CD4-positive, alpha-beta T cell treated with Interleukin-21 for 1 hour (primary cell): ENCODE results near the gene OSBPL10.
"Not testable (repeated sequence)": the region's sequence is repeated elsewhere in the genome, so short reads cannot be mapped to it uniquely, and the experiment has no call there.

ENCODE experiments used
- DNase-seq: peaks from one replicate; pipeline ENCODE4 v3.0.0-alpha.2; 2020

Gene OSBPL10

GRCh38 chr3:31695280-31696008 is 285.6 kb downstream of the OSBPL10 start:
- peak; percentile 13 for DNase-seq

GRCh38 chr3:31693346-31693745 is 287.7 kb downstream of the OSBPL10 start:
- no peak for DNase-seq

GRCh38 chr3:31692751-31693150 is 288.3 kb downstream of the OSBPL10 start:
- no peak for DNase-seq

GRCh38 chr3:31690771-31691170 is 290.3 kb downstream of the OSBPL10 start:
- DNase-seq = no peak

- DNase-seq = not testable (repeated sequence)
Measured at GRCh38 chr3:31689523-31689922, 291.5 kb downstream of the OSBPL10 start.

- DNase-seq = no peak
Measured at GRCh38 chr3:31688984-31689383, 292.1 kb downstream of the OSBPL10 start.

- DNase-seq = no peak
Measured at GRCh38 chr3:31687020-31687802, 293.9 kb downstream of the OSBPL10 start.

- DNase-seq = no peak
Measured at GRCh38 chr3:31680072-31680870, 300.8 kb downstream of the OSBPL10 start.

- no peak for DNase-seq
Measured at GRCh38 chr3:31676556-31676955, 304.5 kb downstream of the OSBPL10 start.

- DNase-seq = no peak
Measured at GRCh38 chr3:31673950-31674349, 307.1 kb downstream of the OSBPL10 start.

GRCh38 chr3:31671976-31672375 is 309.1 kb downstream of the OSBPL10 start:
- DNase-seq = no peak

GRCh38 chr3:31671451-31671850 is 309.6 kb downstream of the OSBPL10 start:
- DNase-seq = no peak

GRCh38 chr3:31670722-31671121 is 310.3 kb downstream of the OSBPL10 start:
- no peak for DNase-seq

- no peak for DNase-seq
Measured at GRCh38 chr3:31670136-31670535, 310.9 kb downstream of the OSBPL10 start.

GRCh38 chr3:31668242-31668641 is 312.8 kb downstream of the OSBPL10 start:
- no peak for DNase-seq

- DNase-seq = no peak
Measured at GRCh38 chr3:31667582-31667981, 313.5 kb downstream of the OSBPL10 start.

GRCh38 chr3:31664031-31664430 is 317.0 kb downstream of the OSBPL10 start:
- DNase-seq = no peak

GRCh38 chr3:31661993-31662670 is 318.9 kb downstream of the OSBPL10 start:
- DNase-seq = no peak

GRCh38 chr3:31661286-31661685 is 319.8 kb downstream of the OSBPL10 start:
- DNase-seq = no peak

- no peak for DNase-seq
Measured at GRCh38 chr3:31659246-31659645, 321.8 kb downstream of the OSBPL10 start.

GRCh38 chr3:31654998-31655397 is 326.1 kb downstream of the OSBPL10 start:
- no peak for DNase-seq

GRCh38 chr3:31653464-31653863 is 327.6 kb downstream of the OSBPL10 start:
- no peak for DNase-seq

GRCh38 chr3:31652296-31652695 is 328.8 kb downstream of the OSBPL10 start:
- DNase-seq = no peak
